Measurements from ENCODE around the gene F10.

The F10 gene

DNA sequence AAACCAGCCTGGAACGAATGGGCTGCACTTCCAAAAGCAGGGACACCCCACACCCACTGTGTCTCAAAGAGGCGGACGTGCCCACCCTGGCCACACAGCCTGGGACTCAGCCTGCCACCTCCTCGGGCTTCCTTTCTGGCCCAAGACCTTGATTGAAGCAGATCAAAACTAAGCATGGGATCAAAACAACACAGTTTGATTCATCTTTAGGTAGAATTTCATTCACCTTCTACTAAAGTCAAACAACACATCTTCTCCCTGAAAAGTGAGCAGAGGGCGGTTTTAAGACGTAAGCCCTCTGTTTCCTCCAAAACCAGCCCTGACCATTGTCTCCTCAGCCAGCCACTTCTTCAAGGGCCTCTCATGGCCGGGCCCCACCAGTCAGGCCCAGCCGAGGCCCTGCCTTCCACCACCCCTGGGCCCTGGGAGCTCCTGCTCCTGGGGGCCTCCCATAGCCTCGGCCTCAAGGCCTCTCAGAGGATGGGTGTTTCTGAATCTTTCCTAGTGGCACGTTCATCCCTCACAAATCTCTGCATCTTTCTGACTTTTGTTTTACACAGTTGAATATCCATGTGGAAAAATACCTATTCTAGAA lies 6.3 kb upstream of the F10 start:
- Histone ChIP-seq H3K27ac (ENCODE audit: low read length) (no peak overlapping the region), H3K9me3 (ENCODE audit: control insufficient read depth, low read depth, low read length) (no peaks in the 10 kb centered on the region)

GRCh38 chr13:113116871-113117271 lies 5.7 kb upstream of the F10 start:
- peaks cover 9% of the 10 kb centered on the region for H3K27me3 ChIP-seq (ENCODE audit: control insufficient read depth, insufficient read depth, low read length)
- no peaks in the 10 kb centered on the region for H3K36me3 ChIP-seq (ENCODE audit: control insufficient read depth, low read depth, low read length)
- H3K9me3 ChIP-seq (ENCODE audit: control insufficient read depth, low read depth, low read length) = no peaks in the 10 kb centered on the region

More for the DNA sequence above, 6.3 kb upstream of the F10 start:
- H3K4me1 ChIP-seq (ENCODE audit: control insufficient read depth, low read depth, low read length) = no peaks in the 10 kb centered on the region
- H3K9ac ChIP-seq (ENCODE audit: low read length) = no peak overlapping the region
- H3K36me3 ChIP-seq (ENCODE audit: control insufficient read depth, low read depth, low read length) = no peaks in the 10 kb centered on the region
- peaks cover 13% of the 10 kb centered on the region for H3K27me3 ChIP-seq (ENCODE audit: control insufficient read depth, insufficient read depth, low read length)
- no peak overlapping the region for H3K4me3 ChIP-seq (ENCODE audit: low read length)

DNA sequence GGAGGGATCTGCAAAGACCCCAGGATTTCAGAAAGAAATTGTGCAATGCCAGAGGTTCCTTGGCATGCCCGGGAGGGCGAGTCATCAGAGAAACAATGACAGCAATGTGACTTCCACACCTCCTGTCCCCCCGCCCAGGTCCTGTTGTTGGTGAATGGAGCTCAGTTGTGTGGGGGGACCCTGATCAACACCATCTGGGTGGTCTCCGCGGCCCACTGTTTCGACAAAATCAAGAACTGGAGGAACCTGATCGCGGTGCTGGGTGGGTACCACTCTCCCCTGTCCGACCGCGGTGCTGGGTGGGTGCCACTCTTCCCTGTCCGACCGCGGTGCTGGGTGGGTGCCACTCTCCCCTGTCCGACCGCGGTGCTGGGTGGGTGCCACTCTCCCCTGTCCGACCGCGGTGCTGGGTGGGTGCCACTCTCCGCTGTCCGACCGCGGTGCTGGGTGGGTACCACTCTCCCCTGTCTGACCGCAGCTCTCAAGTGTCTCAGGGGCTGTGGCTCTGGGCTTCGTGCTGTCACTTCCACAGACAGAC lies 5.2 kb upstream of the F10 start:
- no peak overlapping the region for H3K27ac ChIP-seq (ENCODE audit: low read length)
- H3K4me3 ChIP-seq (ENCODE audit: low read length) = no peak overlapping the region
- no peaks in the 10 kb centered on the region for H3K4me1 ChIP-seq (ENCODE audit: control insufficient read depth, low read depth, low read length)
- peaks cover 7% of the 10 kb centered on the region for H3K27me3 ChIP-seq (ENCODE audit: control insufficient read depth, insufficient read depth, low read length)
- no peaks in the 10 kb centered on the region for H3K36me3 ChIP-seq (ENCODE audit: control insufficient read depth, low read depth, low read length)
- no peaks in the 10 kb centered on the region for H3K9me3 ChIP-seq (ENCODE audit: control insufficient read depth, low read depth, low read length)
- no peak overlapping the region for H3K9ac ChIP-seq (ENCODE audit: low read length)

More at GRCh38 chr13:113116871-113117271, 5.7 kb upstream of the F10 start:
- H3K4me1 ChIP-seq (ENCODE audit: control insufficient read depth, low read depth, low read length) = no peaks in the 10 kb centered on the region
- no peak overlapping the region for H3K4me3 ChIP-seq (ENCODE audit: low read length)
- no peak overlapping the region for H3K9ac ChIP-seq (ENCODE audit: low read length)
- no peak overlapping the region for H3K27ac ChIP-seq (ENCODE audit: low read length)

- Histone ChIP-seq H3K4me3 (ENCODE audit: low read length) (no peak overlapping the region), H3K36me3 (ENCODE audit: control insufficient read depth, low read depth, low read length) (no peaks in the 10 kb centered on the region), H3K9me3 (ENCODE audit: control insufficient read depth, low read depth, low read length) (no peaks in the 10 kb centered on the region), H3K4me1 (ENCODE audit: control insufficient read depth, low read depth, low read length) (peaks cover 3% of the 10 kb centered on the region), H3K27ac (ENCODE audit: low read length) (no peak overlapping the region), H3K9ac (ENCODE audit: low read length) (no peak overlapping the region), H3K27me3 (ENCODE audit: control insufficient read depth, insufficient read depth, low read length) (peaks cover 5% of the 10 kb centered on the region)
Observed at GRCh38 chr13:113117911-113118260, 4.7 kb upstream of the F10 start.

DNA sequence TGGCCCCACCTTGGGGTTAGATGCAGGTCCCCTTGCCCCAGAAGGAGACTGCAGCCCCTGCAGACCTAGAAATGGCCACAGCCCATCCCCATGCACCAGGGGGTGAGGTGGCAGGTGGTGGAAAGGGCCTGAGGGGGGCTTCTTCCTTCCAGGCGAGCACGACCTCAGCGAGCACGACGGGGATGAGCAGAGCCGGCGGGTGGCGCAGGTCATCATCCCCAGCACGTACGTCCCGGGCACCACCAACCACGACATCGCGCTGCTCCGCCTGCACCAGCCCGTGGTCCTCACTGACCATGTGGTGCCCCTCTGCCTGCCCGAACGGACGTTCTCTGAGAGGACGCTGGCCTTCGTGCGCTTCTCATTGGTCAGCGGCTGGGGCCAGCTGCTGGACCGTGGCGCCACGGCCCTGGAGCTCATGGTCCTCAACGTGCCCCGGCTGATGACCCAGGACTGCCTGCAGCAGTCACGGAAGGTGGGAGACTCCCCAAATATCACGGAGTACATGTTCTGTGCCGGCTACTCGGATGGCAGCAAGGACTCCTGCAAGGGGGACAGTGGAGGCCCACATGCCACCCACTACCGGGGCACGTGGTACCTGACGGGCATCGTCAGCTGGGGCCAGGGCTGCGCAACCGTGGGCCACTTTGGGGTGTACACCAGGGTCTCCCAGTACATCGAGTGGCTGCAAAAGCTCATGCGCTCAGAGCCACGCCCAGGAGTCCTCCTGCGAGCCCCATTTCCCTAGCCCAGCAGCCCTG lies 4.2 kb upstream of the F10 start:
- H3K4me3 ChIP-seq (ENCODE audit: low read length) = no peak overlapping the region
- no peaks in the 10 kb centered on the region for H3K27me3 ChIP-seq (ENCODE audit: control insufficient read depth, insufficient read depth, low read length)
- no peak overlapping the region for H3K27ac ChIP-seq (ENCODE audit: low read length)
- no peaks in the 10 kb centered on the region for H3K36me3 ChIP-seq (ENCODE audit: control insufficient read depth, low read depth, low read length)
- no peaks in the 10 kb centered on the region for H3K9me3 ChIP-seq (ENCODE audit: control insufficient read depth, low read depth, low read length)
- H3K9ac ChIP-seq (ENCODE audit: low read length) = no peak overlapping the region
- H3K4me1 ChIP-seq (ENCODE audit: control insufficient read depth, low read depth, low read length) = peaks cover 7% of the 10 kb centered on the region

GRCh38 chr13:113119166-113119821 lies 3.3 kb upstream of the F10 start:
- H3K4me1 ChIP-seq (ENCODE audit: control insufficient read depth, low read depth, low read length) = peaks cover 7% of the 10 kb centered on the region
- no peak overlapping the region for H3K27ac ChIP-seq (ENCODE audit: low read length)
- H3K9me3 ChIP-seq (ENCODE audit: control insufficient read depth, low read depth, low read length) = no peaks in the 10 kb centered on the region
- H3K36me3 ChIP-seq (ENCODE audit: control insufficient read depth, low read depth, low read length) = no peaks in the 10 kb centered on the region
- H3K27me3 ChIP-seq (ENCODE audit: control insufficient read depth, insufficient read depth, low read length) = no peaks in the 10 kb centered on the region
- no peak overlapping the region for H3K4me3 ChIP-seq (ENCODE audit: low read length)
- no peak overlapping the region for H3K9ac ChIP-seq (ENCODE audit: low read length)

DNA sequence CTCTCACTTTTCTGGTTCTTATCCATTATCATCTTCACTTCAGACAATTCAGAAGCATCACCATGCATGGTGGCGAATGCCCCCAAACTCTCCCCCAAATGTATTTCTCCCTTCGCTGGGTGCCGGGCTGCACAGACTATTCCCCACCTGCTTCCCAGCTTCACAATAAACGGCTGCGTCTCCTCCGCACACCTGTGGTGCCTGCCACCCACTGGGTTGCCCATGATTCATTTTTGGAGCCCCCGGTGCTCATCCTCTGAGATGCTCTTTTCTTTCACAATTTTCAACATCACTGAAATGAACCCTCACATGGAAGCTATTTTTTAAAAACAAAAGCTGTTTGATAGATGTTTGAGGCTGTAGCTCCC lies 2.8 kb upstream of the F10 start:
- Histone ChIP-seq H3K36me3 (ENCODE audit: control insufficient read depth, low read depth, low read length) (no peaks in the 10 kb centered on the region), H3K27ac (ENCODE audit: low read length) (no peak overlapping the region), H3K27me3 (ENCODE audit: control insufficient read depth, insufficient read depth, low read length) (no peaks in the 10 kb centered on the region), H3K9me3 (ENCODE audit: control insufficient read depth, low read depth, low read length) (no peaks in the 10 kb centered on the region), H3K4me3 (ENCODE audit: low read length) (no peak overlapping the region), H3K4me1 (ENCODE audit: control insufficient read depth, low read depth, low read length) (peaks cover 7% of the 10 kb centered on the region), H3K9ac (ENCODE audit: low read length) (no peak overlapping the region)

DNA sequence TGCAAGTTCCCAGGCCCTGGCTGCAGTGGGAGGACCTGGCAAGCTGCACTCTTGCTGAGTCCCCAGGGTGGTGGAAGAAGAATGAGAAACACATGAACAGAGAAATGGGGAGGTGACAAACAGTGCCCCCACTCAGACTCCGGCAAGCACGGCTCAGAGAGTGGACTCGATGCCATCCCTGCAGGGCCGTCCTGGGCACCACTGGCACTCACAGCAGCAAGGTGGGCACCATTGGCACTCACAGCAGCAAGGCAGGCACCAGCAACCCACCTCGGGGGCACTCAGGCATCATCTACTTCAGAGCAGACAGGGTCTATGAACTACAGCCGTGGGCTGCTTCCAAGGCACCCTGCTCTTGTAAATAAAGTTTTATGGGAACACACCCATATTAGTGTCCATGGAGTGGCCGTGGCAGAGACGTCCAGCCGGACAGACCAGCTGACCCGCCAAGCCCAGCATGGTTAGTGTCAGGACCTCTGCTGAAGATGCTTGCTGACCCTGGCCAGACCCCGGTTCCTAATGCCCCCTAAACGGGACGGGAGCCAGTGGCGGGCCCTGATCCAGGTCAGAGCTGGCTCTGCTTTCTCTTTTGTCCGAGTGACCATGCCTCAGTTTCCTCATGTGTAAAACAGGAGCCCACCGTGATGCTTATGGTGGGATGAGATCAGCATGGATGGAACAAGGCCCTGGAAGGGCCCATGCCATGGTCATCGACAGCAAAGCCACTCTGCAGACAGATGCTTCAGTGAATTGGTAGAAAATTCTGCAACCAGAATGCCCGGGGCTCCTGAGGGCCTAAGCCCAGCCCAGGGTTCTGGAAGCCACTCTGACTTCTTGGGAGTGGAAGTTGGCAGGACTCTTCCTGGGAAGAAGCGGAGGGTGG lies 2.1 kb upstream of the F10 start:
- Histone ChIP-seq H3K4me1 (ENCODE audit: control insufficient read depth, low read depth, low read length) (peaks cover 7% of the 10 kb centered on the region), H3K9me3 (ENCODE audit: control insufficient read depth, low read depth, low read length) (no peaks in the 10 kb centered on the region), H3K27ac (ENCODE audit: low read length) (no peak overlapping the region), H3K9ac (ENCODE audit: low read length) (no peak overlapping the region), H3K27me3 (ENCODE audit: control insufficient read depth, insufficient read depth, low read length) (no peaks in the 10 kb centered on the region), H3K36me3 (ENCODE audit: control insufficient read depth, low read depth, low read length) (no peaks in the 10 kb centered on the region), H3K4me3 (ENCODE audit: low read length) (no peak overlapping the region)

- no peaks in the 10 kb centered on the region for H3K27me3 ChIP-seq (ENCODE audit: control insufficient read depth, insufficient read depth, low read length)
Observed at GRCh38 chr13:113121183-113121927, 1.2 kb upstream of the F10 start.

DNA sequence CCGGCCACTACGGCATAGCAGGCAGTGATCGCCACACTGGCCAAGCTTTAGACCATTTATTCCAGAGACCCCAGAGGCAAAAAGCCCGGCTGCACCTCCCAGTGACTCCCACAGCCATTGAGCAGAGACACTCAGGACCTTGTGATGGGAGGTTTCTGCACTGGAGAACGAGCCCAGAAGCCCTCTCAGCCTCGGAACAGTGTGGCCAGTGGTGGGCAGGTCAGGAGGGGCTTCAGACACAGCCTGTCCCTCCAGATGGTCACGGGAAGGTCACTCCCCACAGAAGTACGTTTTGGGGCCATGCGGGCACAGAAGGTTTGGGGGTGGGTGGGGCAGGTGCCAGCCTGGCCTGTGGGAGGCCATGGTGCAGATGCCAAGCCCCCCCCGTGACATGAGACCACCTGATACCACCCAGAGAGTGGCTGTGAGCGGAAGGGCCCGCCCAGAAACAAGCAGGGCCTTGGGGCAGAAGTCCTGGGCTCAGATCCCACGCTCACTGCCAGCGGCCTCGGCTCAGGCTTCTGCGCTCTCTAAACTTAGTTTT lies 599 bp upstream of the F10 start:
- Histone ChIP-seq H3K9ac (ENCODE audit: low read length) (no peak overlapping the region), H3K27ac (ENCODE audit: low read length) (no peak overlapping the region), H3K36me3 (ENCODE audit: control insufficient read depth, low read depth, low read length) (no peaks in the 10 kb centered on the region), H3K27me3 (ENCODE audit: control insufficient read depth, insufficient read depth, low read length) (no peaks in the 10 kb centered on the region), H3K4me1 (ENCODE audit: control insufficient read depth, low read depth, low read length) (peaks cover 7% of the 10 kb centered on the region), H3K4me3 (ENCODE audit: low read length) (no peak overlapping the region), H3K9me3 (ENCODE audit: control insufficient read depth, low read depth, low read length) (no peaks in the 10 kb centered on the region)

More at GRCh38 chr13:113121183-113121927, 1.2 kb upstream of the F10 start:
- Histone ChIP-seq H3K4me3 (ENCODE audit: low read length) (no peak overlapping the region), H3K9ac (ENCODE audit: low read length) (no peak overlapping the region), H3K36me3 (ENCODE audit: control insufficient read depth, low read depth, low read length) (no peaks in the 10 kb centered on the region), H3K4me1 (ENCODE audit: control insufficient read depth, low read depth, low read length) (peaks cover 7% of the 10 kb centered on the region), H3K27ac (ENCODE audit: low read length) (no peak overlapping the region), H3K9me3 (ENCODE audit: control insufficient read depth, low read depth, low read length) (no peaks in the 10 kb centered on the region)
